IPS-NIHi11 (cell line): ENCODE results near the gene C17orf100.
"Not testable (repeated sequence)": the region's sequence is repeated elsewhere in the genome, so short reads cannot be mapped to it uniquely, and the experiment has no call there.

Experiments used
- DNase-seq: peaks from one replicate; pipeline ENCODE4 v3.0.0; 2012; ENCODE audit warnings: mixed read lengths, low spot score

Gene C17orf100

DNA sequence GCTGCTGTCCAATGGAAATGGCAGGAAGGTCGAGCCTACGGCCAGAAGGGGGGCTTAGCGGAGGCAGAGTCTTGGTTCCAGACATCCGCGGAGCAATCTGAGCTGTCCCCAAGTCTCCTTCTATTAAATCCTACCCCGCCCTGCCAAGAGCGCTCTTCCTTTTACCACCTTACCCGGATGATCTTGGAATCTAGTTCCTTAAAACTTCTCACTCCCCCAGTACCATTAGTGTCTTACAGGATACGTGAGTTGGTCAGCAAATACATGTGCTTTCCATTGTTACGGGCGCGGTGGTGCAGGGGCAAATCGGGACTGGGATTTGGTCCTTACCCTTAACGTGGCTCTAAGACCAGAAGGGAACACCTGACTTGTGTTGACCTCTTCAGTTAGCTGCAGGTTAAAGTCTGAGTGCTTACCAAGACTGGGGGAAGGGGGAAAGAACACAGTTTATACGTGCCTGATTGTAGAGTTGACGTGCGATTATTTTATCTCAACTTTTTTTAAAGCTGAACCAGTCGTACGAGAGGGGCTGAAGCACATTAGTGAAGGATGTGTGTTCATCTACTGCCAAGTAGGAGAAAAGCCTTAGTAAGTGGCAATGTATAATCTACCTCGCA lies 10.2 kb upstream of the C17orf100 start:
- DNase-seq, result no peak

DNA sequence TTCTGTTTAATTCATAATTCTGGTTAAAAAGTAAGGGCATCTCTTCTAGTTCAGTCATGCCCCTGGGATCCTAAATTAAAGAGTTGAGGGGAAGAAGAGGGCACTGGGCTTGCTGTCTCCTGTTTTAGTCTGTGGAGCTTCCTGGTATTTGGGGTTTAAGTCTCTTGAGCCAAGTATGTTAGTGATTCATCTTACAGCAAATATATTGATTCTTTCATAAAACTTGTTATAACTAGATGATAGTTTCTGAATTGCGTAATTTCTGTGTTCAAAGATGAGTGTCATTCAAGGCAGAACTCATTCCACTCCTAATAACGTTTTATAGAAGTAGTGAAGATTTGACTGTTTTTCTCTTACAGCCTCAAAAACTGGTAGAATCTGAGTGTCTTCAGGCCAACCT lies 9.0 kb upstream of the C17orf100 start:
- DNase-seq, result no peak

GRCh38 chr17:6643451-6644125 lies 8.0 kb upstream of the C17orf100 start:
- no peak for DNase-seq

DNA sequence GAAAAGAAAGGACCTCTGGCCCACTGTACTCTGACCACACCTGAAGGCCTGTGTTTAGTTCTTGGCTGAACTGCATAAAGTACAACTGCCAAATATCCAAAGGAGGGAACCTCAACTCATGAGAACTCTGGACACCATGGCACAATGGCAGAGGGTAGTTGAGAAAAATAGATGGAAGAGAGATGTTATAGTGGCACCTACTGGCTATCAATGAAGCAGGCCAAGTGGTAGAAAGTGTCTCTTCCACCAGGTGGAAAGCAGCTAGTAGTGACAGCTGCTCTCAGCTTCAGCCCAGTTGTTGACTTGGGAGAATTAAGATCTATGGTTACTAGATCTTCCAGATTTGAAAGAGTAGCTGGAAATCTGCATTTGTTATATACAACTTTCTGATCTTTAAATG lies 3.4 kb upstream of the C17orf100 start:
- DNase-seq, result no peak

DNA sequence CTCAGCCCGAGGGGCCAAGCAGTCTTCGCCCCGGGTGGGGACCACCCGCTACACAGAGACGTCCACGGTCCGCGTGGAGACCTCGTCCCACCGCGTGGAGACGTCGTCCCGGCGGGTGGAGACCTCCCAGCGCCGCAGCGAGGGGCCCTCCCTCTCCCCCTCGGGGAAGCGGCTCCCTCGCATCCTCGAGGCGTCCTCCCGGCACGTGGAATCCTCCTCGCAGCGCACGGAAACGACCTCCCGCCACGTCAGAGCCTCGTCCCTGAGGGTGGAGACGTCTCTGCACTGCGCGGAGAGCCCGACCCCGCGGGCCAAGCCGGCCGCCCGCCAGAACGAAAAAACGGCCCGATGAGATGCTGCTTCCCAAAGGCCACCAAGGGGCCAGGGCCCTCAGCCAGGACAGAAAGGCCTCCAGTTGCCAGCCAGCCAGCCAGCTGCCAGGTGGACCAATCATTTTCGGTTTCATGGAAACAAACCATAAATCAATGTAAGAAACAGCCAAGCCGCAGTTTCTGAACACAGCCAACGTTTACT lies 424 bp downstream of the C17orf100 start:
- DNase-seq, result no peak

GRCh38 chr17:6654841-6655731 lies 3.5 kb downstream of the C17orf100 start:
- DNase-seq, result peak; percentile 75

DNA sequence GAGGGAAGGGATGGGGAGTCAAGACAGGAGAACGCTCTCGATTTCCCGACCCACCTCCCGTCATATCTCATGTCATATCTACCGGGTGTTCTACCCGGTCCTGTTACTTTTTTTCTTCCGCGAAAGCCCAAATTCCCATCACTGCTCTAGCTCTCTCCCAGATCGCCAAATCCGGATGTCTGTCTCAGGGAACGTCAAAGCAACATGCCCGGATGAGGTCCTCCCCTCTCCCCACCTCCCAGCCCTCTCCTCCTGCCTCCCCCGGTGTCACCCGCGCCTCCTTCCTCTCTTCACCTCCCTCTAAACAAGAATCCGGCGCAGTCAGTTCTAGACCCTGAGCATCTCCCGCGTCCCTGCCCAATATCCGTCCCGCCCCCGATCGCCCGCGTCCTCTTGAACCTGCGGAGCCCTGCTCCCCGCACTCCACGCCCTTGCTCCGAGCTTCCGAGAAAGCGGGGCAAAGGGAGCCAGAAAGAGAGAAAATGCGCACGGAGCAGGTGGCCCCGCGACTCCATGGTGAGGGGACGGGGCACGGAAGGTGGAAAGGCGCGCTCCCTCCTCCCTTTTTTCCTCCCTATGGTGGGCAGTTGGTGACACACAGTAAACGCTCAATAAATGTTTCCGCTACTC lies 4.3 kb downstream of the C17orf100 start:
- not testable (repeated sequence) for DNase-seq

DNA sequence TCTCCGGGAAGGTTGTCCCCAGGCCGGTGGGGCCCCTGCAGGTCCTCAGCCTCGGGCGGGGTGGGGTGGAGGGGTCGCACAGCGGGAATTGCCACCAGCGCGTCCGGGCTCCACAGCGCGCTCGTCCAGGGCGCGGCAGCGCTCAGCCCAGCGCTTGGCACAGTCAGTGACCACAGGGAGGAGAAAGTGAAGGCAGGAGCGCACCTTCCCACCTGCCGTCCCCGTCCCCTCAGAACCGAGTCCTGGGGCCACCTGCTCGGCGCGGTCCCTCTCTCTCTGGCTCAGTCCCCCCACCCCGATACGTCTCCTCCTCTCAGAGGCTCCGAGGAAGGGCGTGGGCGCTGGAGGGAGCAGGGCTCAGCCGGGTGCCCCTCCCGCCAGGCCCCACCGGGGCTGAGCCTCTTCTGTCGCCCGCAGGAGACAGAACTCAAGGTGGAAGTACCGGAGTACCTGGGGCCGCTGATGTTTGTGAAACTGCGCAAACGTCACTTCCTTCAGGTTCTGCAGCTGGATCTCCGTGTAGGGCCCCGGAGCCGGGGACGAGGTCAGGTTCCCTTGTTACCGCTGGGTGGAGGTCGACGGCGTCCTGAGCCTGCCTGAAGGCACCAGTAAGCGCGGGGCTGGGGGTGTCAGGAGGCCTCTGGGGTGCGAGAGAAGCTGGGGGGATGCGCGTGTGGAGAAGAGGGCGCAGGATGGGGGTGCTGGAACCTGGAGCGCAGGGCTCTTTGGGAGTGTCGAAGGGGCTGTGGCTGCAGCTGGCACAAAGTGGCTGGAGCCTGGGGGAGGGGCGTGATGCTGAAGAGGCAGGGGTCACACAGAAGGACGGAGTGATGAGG lies 5.5 kb downstream of the C17orf100 start:
- DNase-seq, result peak; percentile 56

- no peak for DNase-seq
Observed at GRCh38 chr17:6657633-6658287, 6.2 kb downstream of the C17orf100 start.

GRCh38 chr17:6658411-6658810 lies 6.8 kb downstream of the C17orf100 start:
- DNase-seq, result not testable (repeated sequence)

DNA sequence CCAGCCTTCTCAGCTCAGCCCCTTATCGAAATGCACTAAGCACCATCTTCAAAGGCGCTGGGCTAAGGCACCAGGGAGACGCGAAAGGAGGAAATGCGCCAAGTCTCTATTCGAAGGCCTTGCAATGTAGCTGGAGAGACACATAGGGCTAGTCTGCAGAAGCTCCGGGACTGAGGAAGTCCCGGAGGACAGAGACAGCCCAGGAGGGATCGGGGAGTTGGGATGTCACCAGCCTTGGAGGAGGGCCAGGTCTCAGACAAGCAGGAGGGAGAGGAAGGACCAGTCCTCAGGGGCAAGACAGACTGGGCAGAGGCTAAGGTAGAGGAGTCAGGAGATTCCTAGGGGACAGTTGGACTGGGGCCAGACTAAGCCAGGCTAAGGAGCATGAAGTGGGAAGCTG lies 8.5 kb downstream of the C17orf100 start:
- DNase-seq, result no peak

DNA sequence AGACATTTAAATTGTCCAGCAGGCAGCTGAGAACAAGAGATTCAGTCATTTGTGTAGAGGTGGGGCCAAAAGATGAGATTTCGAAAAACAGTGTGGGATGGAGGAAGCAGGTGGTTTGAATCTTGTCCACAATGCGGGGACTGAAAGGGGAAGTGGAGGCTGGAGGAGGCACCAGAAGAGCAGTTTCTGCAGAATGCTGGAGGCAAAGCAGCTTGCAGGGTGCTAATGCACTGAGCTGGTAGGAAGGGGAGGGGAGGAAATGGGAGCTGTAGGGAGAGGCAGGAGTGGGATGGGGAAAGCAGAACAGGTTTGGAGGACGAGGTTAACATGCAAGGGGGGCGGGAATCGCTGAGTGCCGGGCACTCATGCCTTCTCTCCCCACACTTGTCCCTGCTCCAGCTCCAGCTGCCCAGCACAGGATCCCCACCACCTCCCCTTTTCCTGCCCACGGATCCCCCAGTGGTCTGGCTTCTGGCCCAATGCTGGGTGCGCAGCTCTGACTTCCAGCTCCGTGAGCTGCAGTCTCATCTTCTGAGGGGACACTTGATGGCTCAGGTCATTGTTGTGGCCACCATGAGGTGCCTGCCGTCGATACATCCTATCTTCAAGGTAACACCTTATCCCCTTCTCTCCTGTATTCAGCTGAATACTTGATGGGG lies 9.4 kb downstream of the C17orf100 start:
- no peak for DNase-seq

DNA sequence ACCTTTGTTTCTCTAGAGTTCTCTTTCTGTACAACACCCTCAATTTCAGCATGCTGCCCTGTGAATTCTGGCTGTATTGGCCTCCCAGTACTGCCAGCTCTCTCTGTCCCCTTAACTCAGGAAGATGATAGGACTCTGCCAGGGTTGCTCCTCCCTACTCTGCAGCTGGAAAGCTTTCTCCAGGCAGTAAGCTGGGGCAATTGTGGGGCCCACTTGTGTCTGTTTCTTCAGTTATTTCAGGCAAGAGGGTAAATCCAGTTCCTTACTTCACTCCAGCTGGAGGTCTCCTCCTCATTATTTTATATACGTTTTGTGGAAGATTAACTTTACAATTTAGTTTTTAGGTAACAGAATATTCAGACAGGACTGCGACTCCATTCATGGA lies 9.9 kb downstream of the C17orf100 start:
- DNase-seq, result no peak

GRCh38 chr17:6663200-6663599 lies 11.6 kb downstream of the C17orf100 start:
- DNase-seq, result not testable (repeated sequence)

DNA sequence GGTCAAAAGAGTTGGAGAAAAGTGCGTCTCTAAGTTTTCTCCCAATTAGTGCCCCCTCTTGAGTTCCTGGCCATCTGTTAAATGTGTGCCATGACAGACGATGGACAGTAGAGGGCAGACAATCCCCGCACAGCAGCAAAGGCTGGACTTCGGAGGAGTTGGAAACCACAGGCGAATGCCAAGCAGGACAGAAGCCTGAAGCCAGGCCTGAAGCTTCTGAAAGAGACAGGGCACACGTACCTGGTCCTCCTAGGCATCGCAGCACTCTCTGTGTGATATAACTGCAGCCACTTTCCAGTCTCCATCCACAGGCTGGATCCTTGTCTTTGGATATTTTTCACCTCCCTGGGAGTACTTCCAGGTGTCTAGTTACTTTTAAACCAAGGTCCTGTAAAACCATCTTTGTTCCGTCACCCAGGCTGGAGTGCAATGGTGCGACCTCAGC lies 14.5 kb downstream of the C17orf100 start:
- DNase-seq, result peak; percentile 88

DNA sequence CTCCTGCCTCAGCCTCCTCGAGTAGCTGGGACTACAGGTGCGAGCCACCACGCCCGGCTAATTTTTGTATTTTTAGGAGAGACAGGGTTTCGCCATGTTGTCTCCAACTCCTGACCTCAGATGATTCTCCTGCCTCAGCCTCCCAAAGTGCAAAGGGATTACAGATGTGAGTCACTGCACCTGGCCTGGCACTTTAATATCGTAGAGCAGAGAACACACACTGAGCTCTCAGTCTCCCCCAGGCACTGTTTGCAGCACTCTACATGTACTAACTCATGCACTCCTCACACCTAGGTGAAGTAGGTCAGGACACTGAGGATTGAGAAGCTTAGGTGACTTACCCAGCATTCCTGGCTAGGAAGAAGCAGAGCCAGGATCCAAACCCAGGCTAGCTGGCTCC lies 15.0 kb downstream of the C17orf100 start:
- no peak for DNase-seq

- DNase-seq, result no peak
Observed at GRCh38 chr17:6667516-6667915, 16.0 kb downstream of the C17orf100 start.

GRCh38 chr17:6668219-6668618 lies 16.7 kb downstream of the C17orf100 start:
- DNase-seq, result no peak

DNA sequence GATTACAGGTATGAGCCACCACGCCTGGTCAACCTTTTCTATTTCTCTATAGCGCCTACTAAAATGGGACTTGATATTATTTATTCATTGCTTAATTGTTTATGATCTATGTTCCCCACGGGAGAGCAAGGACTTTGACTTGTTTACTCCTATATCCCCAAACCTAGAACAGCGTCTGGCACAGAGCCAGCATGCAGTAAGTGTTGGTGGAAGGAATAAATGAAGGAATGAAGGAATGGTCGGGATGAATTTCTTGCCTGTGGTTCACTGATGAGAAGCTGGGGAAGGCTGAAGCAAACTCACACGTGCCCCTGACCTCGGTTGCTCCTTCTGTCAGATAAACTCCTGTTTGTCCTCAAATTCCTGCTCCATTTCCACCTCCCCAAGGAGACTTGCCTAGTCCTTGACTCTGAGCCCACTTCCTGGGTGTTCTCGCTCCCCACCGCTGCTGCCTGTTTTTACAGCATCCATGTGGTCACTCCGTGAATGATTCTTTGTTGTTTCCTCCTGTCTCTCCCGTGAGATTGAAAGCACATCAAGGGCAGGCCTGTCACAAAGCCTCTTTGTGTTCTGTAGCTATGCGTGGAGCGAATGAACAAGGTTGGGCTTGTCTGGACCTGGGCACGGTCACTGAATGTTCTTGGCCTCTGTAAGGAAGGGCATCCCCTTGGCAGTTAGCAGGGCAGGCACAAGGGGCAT lies 17.3 kb downstream of the C17orf100 start:
- DNase-seq, result no peak
